MM.1S (cell line): ENCODE data around the gene C1QL4.
A peak's percentile ranks its signal among the peaks of the same experiment; 100 is the strongest.

Source experiments
- CTCF ChIP-seq: fragments of 300-600 bp; sonication (generic); IDR thresholded peaks from 2 replicates; pipeline ENCODE4 v1.5.1; 2016; ENCODE audit warnings: antibody characterized with exemption, low read length, mixed read lengths
- EZH2 ChIP-seq: fragments of 300-600 bp; sonication (generic); optimal IDR thresholded peaks from 2 replicates; pipeline ENCODE3; 2017; ENCODE audit warnings: low read depth, mild to moderate bottlenecking, antibody characterized with exemption, low read length, mixed read lengths

DNA sequence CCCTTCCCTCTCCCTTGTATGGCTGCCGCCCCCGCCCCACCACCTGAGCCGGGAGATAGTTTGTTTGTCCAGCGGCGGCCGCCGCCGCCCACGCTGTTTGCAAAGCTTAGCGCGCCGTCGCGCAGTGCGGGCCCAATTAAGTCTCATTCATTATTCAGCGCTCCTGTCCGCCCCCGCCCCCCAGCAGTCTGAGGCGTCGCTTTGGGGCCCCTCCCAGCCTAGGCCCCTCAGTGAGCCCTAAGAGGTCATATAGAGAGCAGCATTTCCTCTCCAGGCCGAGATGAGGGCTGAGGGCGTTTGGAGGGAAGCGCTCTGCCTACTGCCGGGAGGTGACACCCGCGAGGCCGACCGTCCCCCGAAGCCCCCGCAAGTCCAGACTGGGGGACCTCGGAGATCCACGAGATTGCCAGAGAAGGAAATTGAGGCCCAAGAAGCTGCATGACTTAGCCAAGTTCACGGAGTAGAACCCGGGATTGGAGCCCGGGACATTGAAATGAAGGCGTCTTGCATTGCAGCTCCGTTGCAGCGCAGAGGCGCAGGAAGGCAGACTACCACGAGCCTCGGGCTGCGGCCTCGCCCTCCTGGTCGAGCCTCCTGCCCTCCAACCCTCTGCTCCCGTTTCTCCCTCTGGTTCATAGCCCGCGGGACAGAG is 9.8 kb upstream of the C1QL4 start, which contains the start of gene DNAJC22:
- TF ChIP-seq EZH2, result peak; percentile 100
- no peak for TF ChIP-seq CTCF
